K562 treated with DMSO at 1 percent for 4 hours (cell line): ENCODE results near the gene OR2M3. TPM values are rescaled to one million over a fixed set of nuclear protein-coding genes. Genes with fewer than 3 reads are reported as not detected.

Experiments used
- total RNA-seq: library from RNA; unstranded; fragments of 300-600 nt; gene quantifications from 2 replicates; pipeline ENCODE4 v1.2.3, GENCODE V29; 2022; ENCODE audit not compliant: insufficient read depth

The OR2M3 gene
- total RNA-seq, result not detected in 2 replicates

GRCh38 chr1:248196965-248197364, at the start of gene OR2M3:
TSS of gene OR2M3 (plus strand) at chr1:248197265. CDS start at chr1:248203068, 5,803 bp downstream.

GRCh38 chr1:248174521-248174920, 22.5 kb upstream of the OR2M3 start, which contains the start of gene OR2M2:
TSS of gene OR2M2 (plus strand) at chr1:248174821. CDS start at chr1:248179986, 5,165 bp downstream.

GRCh38 chr1:248231117-248231516, 34.1 kb downstream of the OR2M3 start, which contains the start of gene OR2M4:
TSS of gene OR2M4 (plus strand) at chr1:248231417. CDS start at chr1:248238929, 7,512 bp downstream.

Other genes starting within 250 kb of the OR2M3 start
- not detected in 2 replicates for gene OR2L8, start 248.4 kb upstream of the OR2M3 start, total RNA-seq
- gene OR2AK2, start 232.0 kb upstream of the OR2M3 start, total RNA-seq, result not detected in 2 replicates
- not detected in 2 replicates for gene OR2L5, start 183.6 kb upstream of the OR2M3 start, total RNA-seq
- not detected in 2 replicates for gene OR2L2, start 167.2 kb upstream of the OR2M3 start, total RNA-seq
- gene OR2L3, start 150.4 kb upstream of the OR2M3 start, total RNA-seq, result not detected in 2 replicates
- gene OR2L13, start 102.1 kb upstream of the OR2M3 start, total RNA-seq, result not detected in 2 replicates
- not detected in 2 replicates for gene OR2M5, start 52.1 kb upstream of the OR2M3 start, total RNA-seq
- gene OR2M2, start 22.4 kb upstream of the OR2M3 start, total RNA-seq, result not detected in 2 replicates
- not detected in 2 replicates for gene OR2M4, start 34.2 kb downstream of the OR2M3 start, total RNA-seq
- gene OR2T33, start 80.7 kb downstream of the OR2M3 start, total RNA-seq, result not detected in 2 replicates
- not detected in 2 replicates for gene OR2T12, start 106.2 kb downstream of the OR2M3 start, total RNA-seq
- not detected in 2 replicates for gene OR2M7, start 127.3 kb downstream of the OR2M3 start, total RNA-seq
- gene OR14C36, start 151.5 kb downstream of the OR2M3 start, total RNA-seq, result not detected in 2 replicates
- not detected in 2 replicates for gene OR2T4, start 164.4 kb downstream of the OR2M3 start, total RNA-seq
- not detected in 2 replicates for gene OR2T6, start 178.5 kb downstream of the OR2M3 start, total RNA-seq
- not detected in 2 replicates for gene OR2T1, start 205.8 kb downstream of the OR2M3 start, total RNA-seq
- gene OR2T2, start 248.4 kb downstream of the OR2M3 start, total RNA-seq, result not detected in 2 replicates